ENCODE data around the gene CYYR1. TPM values are rescaled to one million over a fixed set of nuclear protein-coding genes. Genes with fewer than 3 reads are reported as not detected.

CYYR1 gene
- polyA plus RNA-seq, 3 donors: 0.16 to 0.30 TPM; not detected in 1

- H3K4me3 Mint-ChIP-seq: no peak overlapping the region
- Histone ChIP-seq H3K27ac (ENCODE audit: low read depth in 1 of 2, low read length in 2 of 2) (no peak overlapping the region), H3K36me3 (replicated peaks in 1 of 2; ENCODE audit: control insufficient read depth in 1 of 2, insufficient read depth in 2 of 2, low read length in 2 of 2) (no peaks in the 10 kb centered on the region), H3K4me1 (ENCODE audit: control insufficient read depth in 1 of 2, insufficient read depth in 2 of 2, low read length in 2 of 2) (peaks cover 0 to 3% of the 10 kb centered on the region in 2 donors), H3K27me3 (ENCODE audit: control insufficient read depth in 2 of 2, insufficient read depth in 2 of 2, low read length in 2 of 2) (no peaks in the 10 kb centered on the region), H3K9ac (ENCODE audit: insufficient read depth, low read length, poor library complexity, severe bottlenecking) (no peak overlapping the region), H2AFZ (ENCODE audit: insufficient read depth, low read depth, low read length, poor library complexity, severe bottlenecking) (no peak overlapping the region), H3K9me3 (replicated peaks in 1 of 2; ENCODE audit: control insufficient read depth in 1 of 2, insufficient read depth in 1 of 2, low read length in 2 of 2) (peaks cover 6 to 10% of the 10 kb centered on the region in 2 donors), H3K79me2 (ENCODE audit: insufficient read depth, low read length) (no peaks in the 10 kb centered on the region), H3K4me3 (replicated peaks in 1 of 3; ENCODE audit: low read depth in 2 of 3, low read length in 3 of 3) (no peak overlapping the region), H4K20me1 (ENCODE audit: insufficient read depth, low read length) (no peaks in the 10 kb centered on the region), H3K4me2 (replicated peaks; ENCODE audit: extremely low read depth, low read length, poor library complexity, severe bottlenecking) (no peak overlapping the region)
- peaks cover 5 to 20% (median 12%) of the 10 kb centered on the region in 7 donors for H3K9me3 Mint-ChIP-seq
- H3K4me1 Mint-ChIP-seq: peaks cover 2% of the 10 kb centered on the region
- H3K36me3 Mint-ChIP-seq: no peaks in the 10 kb centered on the region
- no peak for TF ChIP-seq CTCF (IDR thresholded peaks at IDR 0.05)
- 93% methylated on average over 6 of the region's 10 CpGs for WGBS (ENCODE audit: insufficient coverage)
- DNase-seq: no peak
- intact Hi-C loops (cut with micrococcal nuclease): no loop called here
- H3K27ac Mint-ChIP-seq: peak overlapping the region in 1 of 7 donors; percentile 53
- no peaks in the 10 kb centered on the region for H3K27me3 Mint-ChIP-seq (ENCODE audit: low read depth in 3 of 3)
Observed at GRCh38 chr21:26495283-26495849, 77.7 kb downstream of the CYYR1 start.

- H3K4me3 ChIP-seq (replicated peaks in 1 of 3; ENCODE audit: low read depth in 2 of 3, low read length in 3 of 3): no peak overlapping the region
- Mint-ChIP-seq H3K27me3 (ENCODE audit: low read depth in 3 of 3) (no peaks in the 10 kb centered on the region), H3K4me1 (peaks cover 2% of the 10 kb centered on the region), H3K4me3 (no peak overlapping the region), H3K36me3 (no peaks in the 10 kb centered on the region), H3K27ac (no peak overlapping the region), H3K9me3 (peaks cover 1 to 20% (median 6%) of the 10 kb centered on the region in 7 donors)
- no peak overlapping the region for H2AFZ ChIP-seq (ENCODE audit: insufficient read depth, low read depth, low read length, poor library complexity, severe bottlenecking)
- intact Hi-C loops (cut with micrococcal nuclease): no loop called here
- no peaks in the 10 kb centered on the region for H3K79me2 ChIP-seq (ENCODE audit: insufficient read depth, low read length)
- peaks cover 0 to 3% of the 10 kb centered on the region in 2 donors for H3K4me1 ChIP-seq (ENCODE audit: control insufficient read depth in 1 of 2, insufficient read depth in 2 of 2, low read length in 2 of 2)
- no peaks in the 10 kb centered on the region for H4K20me1 ChIP-seq (ENCODE audit: insufficient read depth, low read length)
- H3K27me3 ChIP-seq (ENCODE audit: control insufficient read depth in 2 of 2, insufficient read depth in 2 of 2, low read length in 2 of 2): no peaks in the 10 kb centered on the region
- no peak overlapping the region for H3K4me2 ChIP-seq (replicated peaks; ENCODE audit: extremely low read depth, low read length, poor library complexity, severe bottlenecking)
- TF ChIP-seq CTCF (IDR thresholded peaks at IDR 0.05): no peak
- no peak for DNase-seq
- H3K36me3 ChIP-seq (replicated peaks in 1 of 2; ENCODE audit: control insufficient read depth in 1 of 2, insufficient read depth in 2 of 2, low read length in 2 of 2): no peaks in the 10 kb centered on the region
- 100% methylated on average over 1 of the region's 3 CpGs for WGBS (ENCODE audit: insufficient coverage)
- H3K9me3 ChIP-seq (replicated peaks in 1 of 2; ENCODE audit: control insufficient read depth in 1 of 2, insufficient read depth in 1 of 2, low read length in 2 of 2): peaks cover 6 to 8% of the 10 kb centered on the region in 2 donors
- no peak overlapping the region for H3K27ac ChIP-seq (ENCODE audit: low read depth in 1 of 2, low read length in 2 of 2)
- H3K9ac ChIP-seq (ENCODE audit: insufficient read depth, low read length, poor library complexity, severe bottlenecking): no peak overlapping the region
Observed at GRCh38 chr21:26491663-26492062, 81.4 kb downstream of the CYYR1 start.
